Endothelial cell of umbilical vein (primary cell): ENCODE measurements around the gene WDR49. TPM values are rescaled to one million over a fixed set of nuclear protein-coding genes. Genes with fewer than 3 reads are reported as not detected.

Experiments
- BruUV-seq: library from RNA; stranded (reverse); fragments of 400-500 nt; replicated peaks from 2 replicates; lab custom pipeline; 2021; lab: Mats Ljungman, UMichigan
- CTCF ChIA-PET: fragments of 300-600, 350-600 bp; sonication (Branson Sonifier 250); formaldehyde crosslinking; loops from one replicate; lab custom pipeline; 2021; ENCODE audit warnings: antibody characterized with exemption, inconsistent platforms; lab: Charles Lee
- POLR2A ChIA-PET: fragments of 300-600, 350-600 bp; sonication (Branson Sonifier 250); formaldehyde crosslinking; loops from one replicate; lab custom pipeline; 2021; ENCODE audit warnings: antibody characterized with exemption, inconsistent platforms; lab: Charles Lee
- DNase-seq: peaks from one replicate; pipeline ENCODE4 v3.0.0-alpha.2; 2011; ENCODE audit warnings: low read depth, low spot score
- FAIRE-seq: peaks from 2 replicates; lab custom pipeline; 2011; peaks lifted over from hg19 to GRCh38; lab: Jason Lieb, UNC
- H2AFZ ChIP-seq: 2 replicates; pipeline ENCODE4 v1.6.0; 2012; ENCODE audit warnings: low read depth, low read length, control low read depth, inconsistent platforms
- H3K27ac ChIP-seq: 2 replicates; pipeline ENCODE4 v1.5.1; 2011; ENCODE audit warnings: low read depth, mild to moderate bottlenecking, control low read depth, low read length, moderate library complexity; ENCODE audit not compliant: insufficient read depth
- H3K27me3 ChIP-seq, 2 experiments: 2 replicates each; pipeline versions ENCODE4 v1.6.0 to v1.6.1; 2011; ENCODE audit warnings: low read length in 2 of 2, mixed read lengths in 1 of 2; ENCODE audit not compliant: control insufficient read depth in 2 of 2, insufficient read depth in 2 of 2
- H3K36me3 ChIP-seq, 2 experiments: 2 replicates in 1 of 2; 3 replicates in 1 of 2; pipeline ENCODE4 v1.5.1; 2011; ENCODE audit warnings: low read length in 2 of 2, mild to moderate bottlenecking in 1 of 2, moderate library complexity in 1 of 2; ENCODE audit not compliant: control insufficient read depth in 2 of 2, insufficient read depth in 2 of 2; ENCODE audit errors: extremely low read depth in 1 of 2
- H3K4me1 ChIP-seq: 3 replicates; pipeline ENCODE4 v1.5.1; 2011; ENCODE audit warnings: mild to moderate bottlenecking, low read length; ENCODE audit not compliant: control insufficient read depth, insufficient read depth; ENCODE audit errors: extremely low read depth
- H3K4me2 ChIP-seq: 2 replicates; pipeline ENCODE4 v1.6.1; 2011; ENCODE audit warnings: low read length, control low read depth, mixed read lengths; ENCODE audit not compliant: insufficient read depth
- H3K4me3 ChIP-seq, 3 experiments: fragments of 200-600 bp in 1 of 3; sonication (generic), shearing (Covaris generic) in 1 of 3; replicated peaks in 1 of 3; 2 replicates each; pipeline ENCODE4 v1.5.1; 2011 to 2016; ENCODE audit warnings: control low read depth in 3 of 3, low read length in 3 of 3, mild to moderate bottlenecking in 2 of 3, inconsistent platforms in 1 of 3, low read depth in 1 of 3, moderate library complexity in 1 of 3; ENCODE audit not compliant: insufficient read depth in 1 of 3
- H3K79me2 ChIP-seq: 2 replicates; pipeline ENCODE4 v1.6.0; 2012; ENCODE audit warnings: low read length, inconsistent platforms; ENCODE audit not compliant: control insufficient read depth, insufficient read depth
- H3K9ac ChIP-seq: replicated peaks from 2 replicates; pipeline ENCODE3; 2011; ENCODE audit warnings: low read length, control low read depth; ENCODE audit not compliant: insufficient read depth; ENCODE audit errors: extremely low read depth
- H3K9me1 ChIP-seq: replicated peaks from 3 replicates; pipeline ENCODE4 v1.6.0; 2011; ENCODE audit warnings: mild to moderate bottlenecking, low read length; ENCODE audit not compliant: control insufficient read depth, insufficient read depth; ENCODE audit errors: extremely low read depth
- H3K9me3 ChIP-seq: replicated peaks from 2 replicates; pipeline ENCODE4 v1.5.1; 2012; ENCODE audit warnings: low read length, inconsistent platforms; ENCODE audit not compliant: control insufficient read depth, insufficient read depth
- H4K20me1 ChIP-seq: replicated peaks from 2 replicates; pipeline ENCODE3; 2011; ENCODE audit warnings: mild to moderate bottlenecking, low read length; ENCODE audit not compliant: control insufficient read depth, insufficient read depth; ENCODE audit errors: extremely low read depth
- EZH2 ChIP-seq: IDR thresholded peaks from 2 replicates; pipeline ENCODE4 v1.6.1; 2012; ENCODE audit warnings: borderline replicate concordance, low read depth, mild to moderate bottlenecking, moderate library complexity, low read length, inconsistent platforms; ENCODE audit not compliant: severe bottlenecking
- FOS ChIP-seq: IDR thresholded peaks from 2 replicates; pipeline ENCODE4 v1.6.1; 2011; ENCODE audit warnings: mild to moderate bottlenecking, low read length, moderate library complexity, borderline replicate concordance; ENCODE audit not compliant: insufficient read depth
- GATA2 ChIP-seq: IDR thresholded peaks from 2 replicates; pipeline ENCODE4 v1.7.0; 2011; ENCODE audit warnings: low read depth, mild to moderate bottlenecking, moderate library complexity, mixed read lengths, low read length; ENCODE audit not compliant: insufficient read length, insufficient read depth
- JUN ChIP-seq: IDR thresholded peaks from 2 replicates; pipeline ENCODE4 v1.6.1; 2011; ENCODE audit warnings: borderline replicate concordance, low read depth; ENCODE audit not compliant: insufficient read length, insufficient read depth
- MYC ChIP-seq: IDR thresholded peaks from one replicate; pipeline ENCODE4 v1.6.1; 2011; ENCODE audit warnings: mild to moderate bottlenecking, low read depth, low read length
- POLR2A ChIP-seq: IDR thresholded peaks from 2 replicates; pipeline ENCODE4 v1.6.1; 2012; ENCODE audit warnings: low read depth, mild to moderate bottlenecking, control low read depth, low read length
- POLR2AphosphoS5 ChIP-seq: IDR thresholded peaks from 2 replicates; pipeline ENCODE4 v1.6.1; 2012; ENCODE audit warnings: low read depth, mild to moderate bottlenecking, control low read depth, low read length, moderate library complexity; ENCODE audit not compliant: insufficient read depth
- dilution Hi-C: fragments of 300-500 bp; cut with MboI; formaldehyde crosslinking; loops from one replicate; pipeline ENCODE4 v1.15.0; 2019; ENCODE audit warnings: low sequenced_read_pairs; ENCODE audit not compliant: extremely low pct_ligation_motif_present
- intact Hi-C: fragments of 100-400 bp; cut with micrococcal nuclease; formaldehyde crosslinking; loops from one replicate; pipeline ENCODE4 v1.10.0; 2022
- polyA plus RNA-seq, 4 experiments: library from polyadenylated mRNA; depleted of rRNA in 3 of 4; stranded (reverse) in 3 of 4; unstranded in 1 of 4; fragments of >200 nt; gene quantifications; 2 replicates each; pipeline versions ENCODE4 v1.2.1 to v1.2.3, GENCODE V29; 2011 to 2012; ENCODE audit warnings: missing spikeins in 1 of 4
- total RNA-seq: library from RNA; stranded (reverse); gene quantifications from 2 replicates; pipeline ENCODE4 v1.2.3, GENCODE V29; 2021
- TF ChIP-seq, protein P1 (sequence below): IDR thresholded peaks from 2 replicates; pipeline ENCODE4 v1.6.1; 2011; ENCODE audit not compliant: insufficient read depth, insufficient read length
- TF ChIP-seq, protein P2 (sequence below), 2 donors: IDR thresholded peaks; 1 replicate in 1 of 2; 2 replicates in 1 of 2; pipeline ENCODE4 v1.5.1; 2011; ENCODE audit warnings: low read length in 2 of 2, mild to moderate bottlenecking in 2 of 2, moderate library complexity in 2 of 2, control low read depth in 1 of 2, inconsistent platforms in 1 of 2, low read depth in 1 of 2; ENCODE audit not compliant: insufficient read depth in 1 of 2; ENCODE audit errors: extremely low read depth in 1 of 2

Gene WDR49
- total and polyA plus RNA-seq, 2 donors (not counting 3 experiments of a cell fraction or from before 2014, with no cell fraction given) = not detected

DNA sequence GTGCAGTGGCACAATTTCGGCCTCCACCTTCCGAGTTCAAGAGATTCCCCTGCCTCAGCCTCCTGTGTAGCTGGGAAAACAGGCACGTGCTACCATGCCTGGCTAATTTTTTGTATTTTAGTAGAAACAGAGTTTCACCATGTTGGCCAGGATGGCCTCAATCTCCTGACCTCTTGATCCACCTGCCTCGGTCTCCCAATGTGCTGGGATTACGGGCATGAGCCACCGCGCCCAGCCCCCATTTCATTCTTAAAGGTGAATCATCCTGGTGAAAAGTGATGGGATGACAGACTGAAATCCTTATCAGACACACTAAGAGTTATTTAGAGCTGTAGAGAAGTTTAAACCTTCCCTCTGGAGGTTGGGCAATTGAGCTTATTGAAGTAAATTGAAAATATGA lies 155.8 kb downstream of the WDR49 start:
- Histone ChIP-seq H3K79me2 (no peaks in the 10 kb centered on the region), H3K9me1 (no peaks in the 10 kb centered on the region), H3K4me1 (no peaks in the 10 kb centered on the region), H3K27ac (no peak overlapping the region), H3K36me3 (no peaks in the 10 kb centered on the region), H3K4me2 (no peak overlapping the region), H4K20me1 (no peaks in the 10 kb centered on the region), H3K27me3 (no peaks in the 10 kb centered on the region), H3K9ac (no peak overlapping the region), H3K9me3 (no peaks in the 10 kb centered on the region), H3K4me3 (no peak overlapping the region), H2AFZ (no peak overlapping the region)
- ChIA-PET CTCF (no interaction called here), POLR2A (no interaction called here)
- DNase-seq (no peak), FAIRE-seq (no peak)
- dilution Hi-C loops = no loop called here
- no TSS peak for BruUV-seq
- intact Hi-C loops = no loop called here
- TF ChIP-seq POLR2AphosphoS5 = no peak
- no peak for TF ChIP-seq POLR2A
- no peak for TF ChIP-seq JUN
- no peak for TF ChIP-seq MYC
- TF ChIP-seq, protein P1, sequence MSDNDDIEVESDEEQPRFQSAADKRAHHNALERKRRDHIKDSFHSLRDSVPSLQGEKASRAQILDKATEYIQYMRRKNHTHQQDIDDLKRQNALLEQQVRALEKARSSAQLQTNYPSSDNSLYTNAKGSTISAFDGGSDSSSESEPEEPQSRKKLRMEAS = no peak
- no peak for TF ChIP-seq FOS
- TF ChIP-seq, protein P2, sequence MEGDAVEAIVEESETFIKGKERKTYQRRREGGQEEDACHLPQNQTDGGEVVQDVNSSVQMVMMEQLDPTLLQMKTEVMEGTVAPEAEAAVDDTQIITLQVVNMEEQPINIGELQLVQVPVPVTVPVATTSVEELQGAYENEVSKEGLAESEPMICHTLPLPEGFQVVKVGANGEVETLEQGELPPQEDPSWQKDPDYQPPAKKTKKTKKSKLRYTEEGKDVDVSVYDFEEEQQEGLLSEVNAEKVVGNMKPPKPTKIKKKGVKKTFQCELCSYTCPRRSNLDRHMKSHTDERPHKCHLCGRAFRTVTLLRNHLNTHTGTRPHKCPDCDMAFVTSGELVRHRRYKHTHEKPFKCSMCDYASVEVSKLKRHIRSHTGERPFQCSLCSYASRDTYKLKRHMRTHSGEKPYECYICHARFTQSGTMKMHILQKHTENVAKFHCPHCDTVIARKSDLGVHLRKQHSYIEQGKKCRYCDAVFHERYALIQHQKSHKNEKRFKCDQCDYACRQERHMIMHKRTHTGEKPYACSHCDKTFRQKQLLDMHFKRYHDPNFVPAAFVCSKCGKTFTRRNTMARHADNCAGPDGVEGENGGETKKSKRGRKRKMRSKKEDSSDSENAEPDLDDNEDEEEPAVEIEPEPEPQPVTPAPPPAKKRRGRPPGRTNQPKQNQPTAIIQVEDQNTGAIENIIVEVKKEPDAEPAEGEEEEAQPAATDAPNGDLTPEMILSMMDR (IDR thresholded peaks at IDR 0.05; ENCODE audit: extremely low read depth in 1 of 2, insufficient read depth in 1 of 2, low read depth in 1 of 2, low read length in 2 of 2) = no peak
- no peak for TF ChIP-seq EZH2
- no peak for TF ChIP-seq GATA2
